Stimulated activated effector memory CD8-positive, alpha-beta T cell treated with anti-CD3 and anti-CD28 coated beads, Interleukin-12 subunit alpha, Interleukin-12 subunit beta, amount 100 ng/mL, for 72 hours (primary cell): ENCODE data around the gene SPDYC.

Experiments
- ATAC-seq: fragments of 150-1000 bp; cut with Tn5 transposase; 2 replicates; pipeline ENCODE4 v1.10.0; 2021
- DNase-seq, 2 donors: peaks; one replicate each; pipeline ENCODE4 v3.0.0; 2021 to 2022; ENCODE audit warnings: low spot score in 2 of 2
- H3K27ac Mint-ChIP-seq: one replicate; pipeline ENCODE4 v1.8.0; 2022; ENCODE audit warnings: mild to moderate bottlenecking, mixed read lengths
- H3K36me3 Mint-ChIP-seq: one replicate; pipeline ENCODE4 v1.8.0; 2022; ENCODE audit warnings: mild to moderate bottlenecking, mixed read lengths
- H3K4me1 Mint-ChIP-seq: one replicate; pipeline ENCODE4 v1.8.0; 2022; ENCODE audit warnings: mixed read lengths
- H3K4me3 Mint-ChIP-seq: one replicate; pipeline ENCODE4 v1.8.0; 2022; ENCODE audit warnings: mild to moderate bottlenecking, mixed read lengths
- H3K9me3 Mint-ChIP-seq: one replicate; pipeline ENCODE4 v1.8.0; 2022; ENCODE audit warnings: mixed read lengths

SPDYC gene, protein sequence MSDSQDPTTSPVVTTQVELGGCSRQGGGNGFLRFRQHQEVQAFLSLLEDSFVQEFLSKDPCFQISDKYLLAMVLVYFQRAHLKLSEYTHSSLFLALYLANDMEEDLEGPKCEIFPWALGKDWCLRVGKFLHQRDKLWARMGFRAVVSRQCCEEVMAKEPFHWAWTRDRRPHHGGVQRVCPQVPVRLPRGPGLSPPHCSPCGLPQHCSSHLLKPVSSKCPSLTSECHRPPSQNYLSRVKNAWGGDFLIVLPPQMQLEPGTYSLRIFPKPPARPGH

DNA sequence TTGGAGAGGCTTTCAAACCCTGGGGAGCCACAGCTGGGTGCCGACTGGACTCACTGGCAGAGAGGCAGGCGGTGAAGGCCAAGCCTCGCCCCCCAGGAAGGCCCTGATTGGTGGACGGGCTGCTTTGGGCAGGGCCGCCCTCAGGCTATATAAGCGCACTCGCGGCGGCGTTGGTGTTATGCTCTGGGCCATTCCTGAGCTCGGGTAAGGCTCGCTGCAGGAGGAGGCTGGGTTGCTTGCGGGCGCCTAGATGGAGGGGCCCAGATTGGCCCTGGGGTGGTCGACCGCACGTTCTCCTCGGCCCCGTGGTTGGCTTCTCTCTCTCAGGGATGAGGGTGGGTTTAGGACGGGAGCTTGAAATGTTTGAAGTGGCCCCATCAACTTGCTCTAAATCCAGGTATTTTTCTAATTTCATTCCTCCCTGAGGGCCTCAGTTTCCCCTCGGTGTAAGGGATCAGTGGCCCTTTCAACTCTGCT, at the start of gene SPDYC:
SPDYC (plus strand) TSS at position 176 of the 477 bp plus-strand sequence. CDS start 1,125 bp downstream, outside the sequence.
- Mint-ChIP-seq H3K4me1 (peaks cover 14% of the 10 kb centered on the region), H3K4me3 (peak within 1 kb of the TSS; percentile 33), H3K9me3 (no peaks in the 10 kb centered on the region), H3K36me3 (no peaks in the 10 kb centered on the region), H3K27ac (peak within 1 kb of the TSS; percentile 96)
- no peak for ATAC-seq
- no peak for DNase-seq

DNA sequence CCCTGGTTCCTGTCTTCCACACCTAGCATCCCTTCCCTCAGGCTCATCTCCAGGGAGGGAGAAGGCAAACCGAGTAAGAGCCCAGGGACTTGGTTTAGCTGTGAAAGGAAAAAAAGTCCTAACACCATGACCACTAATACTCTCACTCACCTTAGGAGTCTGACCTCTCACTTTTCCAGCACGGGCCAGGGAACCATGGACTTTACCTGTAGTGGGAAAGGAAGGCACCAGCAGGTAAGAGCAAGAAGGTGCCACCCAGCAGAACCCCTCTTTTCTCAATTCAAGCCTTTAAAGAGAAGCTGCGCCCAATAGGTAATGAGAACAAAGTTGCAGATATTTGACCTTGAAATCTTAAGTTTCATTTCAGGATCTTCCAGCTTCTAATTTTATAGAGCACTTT, 49.2 kb upstream of the SPDYC start:
- H3K27ac Mint-ChIP-seq = peak overlapping the region; percentile 98
- DNase-seq = no peak
- peaks cover 90% of the 10 kb centered on the region for H3K36me3 Mint-ChIP-seq
- peak overlapping the region; percentile 99 for H3K4me3 Mint-ChIP-seq
- no peak for ATAC-seq
- peaks cover 54% of the 10 kb centered on the region for H3K4me1 Mint-ChIP-seq
- H3K9me3 Mint-ChIP-seq = no peaks in the 10 kb centered on the region

DNA sequence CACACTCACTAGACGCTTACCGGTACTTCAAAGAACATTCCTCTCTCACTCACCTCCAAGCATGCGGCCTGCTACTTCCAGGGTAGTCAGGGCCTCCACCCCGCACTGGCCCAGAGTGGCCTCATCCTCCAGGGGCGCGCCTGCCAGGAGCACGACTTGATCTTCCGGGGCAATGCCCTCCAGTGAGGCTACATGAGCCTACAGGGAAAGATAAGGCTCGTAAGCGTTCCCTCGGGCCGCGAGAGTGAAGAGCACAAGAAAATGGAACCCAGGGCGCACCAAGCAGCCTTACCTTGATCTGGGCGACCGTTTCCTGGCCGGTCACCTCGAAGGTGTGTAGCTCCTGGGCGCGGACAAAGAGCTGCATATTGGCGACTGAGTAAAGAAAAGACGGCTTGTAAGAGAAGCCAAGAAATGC, 48.6 kb upstream of the SPDYC start:
- H3K9me3 Mint-ChIP-seq = no peaks in the 10 kb centered on the region
- peaks cover 50% of the 10 kb centered on the region for H3K4me1 Mint-ChIP-seq
- peak overlapping the region; percentile 98 for H3K27ac Mint-ChIP-seq
- peaks cover 90% of the 10 kb centered on the region for H3K36me3 Mint-ChIP-seq
- DNase-seq = peak in 1 of 2 donors; percentile 68
- ATAC-seq = no peak
- peak overlapping the region; percentile 99 for H3K4me3 Mint-ChIP-seq

DNA sequence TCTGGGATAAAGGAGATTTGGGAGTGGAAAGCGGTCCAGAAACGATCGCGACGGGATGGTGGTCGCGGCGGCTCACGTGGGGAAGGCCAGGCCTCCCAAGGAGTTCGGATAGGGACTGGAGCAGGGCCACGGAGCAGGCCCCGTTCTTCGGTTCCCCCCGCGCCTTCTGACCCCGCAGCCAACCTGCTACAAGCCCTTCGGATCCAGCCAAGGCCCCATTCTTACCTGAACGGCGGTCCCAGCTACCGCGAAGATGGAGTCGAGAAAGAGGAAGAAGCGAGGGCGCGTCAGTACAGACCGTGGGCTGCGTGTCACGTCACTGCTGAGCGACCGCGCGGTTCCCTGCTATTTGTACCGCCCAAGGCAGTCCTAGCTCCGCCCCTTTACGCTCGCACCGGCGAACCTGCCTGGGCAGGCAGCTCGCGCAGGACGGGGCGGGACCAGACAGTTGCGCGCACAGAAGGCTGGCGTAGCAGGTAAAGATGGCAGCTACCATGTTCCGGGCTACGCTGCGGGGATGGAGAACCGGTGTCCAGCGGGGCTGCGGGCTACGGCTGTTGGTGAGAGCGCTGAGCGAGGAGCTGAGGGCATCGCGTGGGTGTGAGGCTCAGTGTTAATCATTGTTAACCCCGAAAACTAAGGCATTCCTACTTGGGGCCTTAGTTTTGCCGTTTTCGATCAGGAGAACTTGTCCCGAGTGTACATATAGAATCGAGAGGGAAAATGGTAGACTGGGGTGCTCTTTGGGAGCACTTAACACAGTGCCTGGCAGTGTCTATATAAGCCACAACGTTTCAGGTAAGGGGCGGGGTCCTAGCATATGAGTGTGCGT, 48.0 kb upstream of the SPDYC start, which contains the start of the genes FAU and MRPL49:
FAU (minus strand) TSS at position 270 of the 832 bp plus-strand sequence. CDS start 321 bp downstream, outside the sequence.
MRPL49 (plus strand) TSS at position 457 of the 832 bp plus-strand sequence; CDS start at position 483, 26 bp downstream.
- Mint-ChIP-seq H3K4me1 (peaks cover 50% of the 10 kb centered on the region), H3K4me3 (peak within 1 kb of the TSS; percentile 99), H3K9me3 (no peaks in the 10 kb centered on the region), H3K27ac (peak within 1 kb of the TSS; percentile 98), H3K36me3 (peaks cover 90% of the 10 kb centered on the region)
- DNase-seq (peak; percentile 96 to 98), ATAC-seq (peak; percentile 91)

DNA sequence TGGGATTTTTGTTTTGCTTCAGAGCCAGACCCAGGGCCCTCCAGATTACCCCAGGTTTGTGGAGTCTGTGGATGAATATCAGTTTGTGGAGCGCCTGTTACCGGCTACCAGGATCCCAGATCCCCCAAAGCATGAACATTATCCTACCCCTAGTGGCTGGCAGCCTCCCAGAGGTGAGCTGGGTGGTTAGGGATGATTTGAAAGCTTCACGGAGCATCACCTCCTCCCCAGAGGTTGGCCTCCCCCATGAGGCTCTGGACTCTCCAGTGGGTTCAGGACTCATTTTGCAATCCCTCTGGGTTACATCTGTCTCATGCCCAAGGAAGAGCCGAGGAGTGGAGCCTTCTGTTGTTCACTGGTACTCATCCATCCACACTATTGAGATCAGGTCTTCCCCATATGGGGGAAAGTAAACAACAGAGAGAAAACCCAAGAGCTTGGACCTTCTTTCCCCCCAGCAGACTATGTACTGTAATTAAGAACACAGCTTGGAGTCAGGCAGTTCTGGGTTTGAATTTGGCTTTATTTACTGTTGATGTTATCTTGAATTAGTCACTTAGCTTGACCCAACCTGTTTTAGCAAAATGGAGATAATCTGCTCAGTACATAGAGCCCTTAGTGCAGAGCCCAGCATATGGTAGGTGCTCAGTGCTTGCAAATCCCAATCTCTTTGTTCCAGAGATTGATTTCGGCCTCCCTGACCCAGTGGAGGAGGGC, 45.4 kb upstream of the SPDYC start:
- Mint-ChIP-seq H3K4me3 (peak overlapping the region; percentile 27), H3K27ac (peak overlapping the region; percentile 71), H3K9me3 (no peaks in the 10 kb centered on the region), H3K36me3 (peaks cover 90% of the 10 kb centered on the region), H3K4me1 (peaks cover 33% of the 10 kb centered on the region)
- DNase-seq = no peak
- no peak for ATAC-seq

DNA sequence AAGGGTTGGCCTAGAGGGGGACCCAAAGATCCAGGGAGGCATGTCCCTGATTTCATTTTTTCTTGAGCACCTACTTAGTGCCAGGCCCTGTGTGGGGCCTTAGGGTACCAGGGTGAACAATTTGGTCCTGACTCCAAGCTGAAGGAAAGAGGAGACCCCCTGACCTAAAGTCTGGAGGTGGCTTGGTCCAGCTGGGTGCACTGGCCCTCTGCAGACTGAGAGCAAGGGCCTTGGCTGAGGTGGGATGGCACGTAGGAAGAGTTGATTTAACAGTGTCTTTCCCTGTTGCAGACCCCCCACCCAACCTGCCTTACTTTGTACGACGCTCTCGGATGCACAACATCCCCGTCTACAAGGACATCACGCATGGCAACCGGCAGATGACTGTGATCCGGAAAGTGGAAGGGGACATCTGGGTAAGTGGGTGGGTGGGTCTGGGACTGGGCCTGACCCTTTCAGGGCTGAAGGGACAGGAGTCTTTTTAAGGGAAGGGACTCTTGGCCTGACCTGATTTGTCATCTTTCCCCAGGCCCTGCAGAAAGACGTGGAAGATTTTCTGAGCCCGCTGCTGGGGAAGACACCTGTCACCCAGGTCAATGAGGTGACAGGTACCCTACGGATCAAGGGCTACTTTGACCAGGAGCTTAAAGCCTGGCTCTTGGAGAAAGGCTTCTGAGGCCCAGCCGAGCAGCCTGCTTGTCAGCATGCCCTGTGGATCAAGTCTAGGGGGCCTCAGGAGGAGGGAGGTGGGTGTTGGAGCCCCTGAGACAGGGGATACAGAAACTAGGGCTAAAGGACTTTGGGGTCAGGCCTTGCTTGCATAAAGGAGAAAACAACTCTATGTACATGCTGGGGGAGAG, 44.6 kb upstream of the SPDYC start:
- H3K9me3 Mint-ChIP-seq = no peaks in the 10 kb centered on the region
- H3K4me3 Mint-ChIP-seq = no peak overlapping the region
- ATAC-seq (no peak), DNase-seq (no peak)
- peak overlapping the region; percentile 72 for H3K27ac Mint-ChIP-seq
- H3K36me3 Mint-ChIP-seq = peaks cover 90% of the 10 kb centered on the region
- peaks cover 28% of the 10 kb centered on the region for H3K4me1 Mint-ChIP-seq

DNA sequence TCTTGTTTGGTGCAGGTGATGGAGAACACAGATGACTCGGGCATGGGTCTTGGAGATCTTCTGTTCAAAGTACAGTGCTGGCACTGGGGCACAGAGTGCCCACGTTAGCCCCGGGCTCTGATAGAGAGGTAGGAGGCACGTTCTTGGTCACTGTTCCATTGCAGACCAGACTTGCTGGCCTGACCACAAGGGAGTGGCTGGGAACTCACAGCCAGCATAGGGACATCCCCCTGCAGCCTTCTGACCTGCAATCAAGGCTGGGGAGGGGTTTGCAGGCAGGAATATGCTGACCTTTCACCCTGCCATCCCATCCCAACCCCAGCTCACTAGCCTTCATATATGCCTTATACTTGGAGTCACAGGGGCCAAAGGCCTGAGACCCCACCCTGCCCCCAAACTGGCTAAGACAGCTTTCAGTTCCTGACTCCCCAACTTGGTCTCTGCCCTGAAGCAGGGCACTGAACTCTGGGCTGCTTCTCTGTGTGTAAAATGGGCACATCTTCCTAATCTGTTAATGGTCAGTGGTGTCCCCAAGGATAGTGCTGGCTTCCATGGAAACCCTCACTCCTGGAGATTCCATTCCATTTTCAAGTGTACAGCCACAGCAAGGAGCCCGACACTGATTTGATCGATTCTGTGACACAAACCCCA, 43.3 kb upstream of the SPDYC start:
- ATAC-seq (no peak), DNase-seq (no peak)
- Mint-ChIP-seq H3K36me3 (peaks cover 90% of the 10 kb centered on the region), H3K9me3 (no peaks in the 10 kb centered on the region), H3K4me1 (peaks cover 21% of the 10 kb centered on the region), H3K4me3 (no peak overlapping the region), H3K27ac (no peak overlapping the region)

DNA sequence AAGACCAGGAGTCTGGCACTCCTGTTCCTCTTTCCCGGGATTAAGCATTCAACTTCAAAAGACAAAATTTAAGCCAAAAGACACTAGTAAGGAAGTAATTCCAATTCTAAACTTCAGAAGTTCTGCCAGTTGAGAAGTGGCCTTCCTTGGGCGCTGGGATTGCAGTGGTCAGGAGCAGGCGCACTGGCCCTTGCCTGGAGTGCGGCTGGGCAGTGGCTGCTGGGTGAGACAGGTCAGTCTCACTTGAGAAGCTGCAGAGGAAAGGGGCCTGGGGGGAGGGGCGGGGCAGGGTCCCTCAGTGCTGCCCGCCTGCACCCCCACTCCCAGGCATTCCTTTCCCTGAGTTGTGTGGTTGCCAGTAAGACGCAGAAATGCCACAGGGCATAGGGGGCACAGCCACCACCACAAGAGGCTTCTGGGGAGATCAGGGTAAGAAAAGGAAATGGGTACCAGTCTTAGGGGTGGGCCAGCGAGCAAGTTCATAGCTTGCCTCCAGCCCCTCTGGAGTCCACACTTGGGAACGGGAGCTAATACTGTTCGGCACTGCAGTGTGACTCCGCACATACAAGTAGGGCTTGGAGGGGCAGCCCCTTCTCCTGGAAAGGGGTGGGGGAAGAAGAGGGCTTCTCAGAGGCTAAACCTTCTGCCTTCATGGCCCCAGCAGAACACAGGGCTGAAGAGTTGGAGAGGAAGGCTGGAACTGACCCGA, 42.4 kb upstream of the SPDYC start:
- no peak for DNase-seq
- peak overlapping the region; percentile 48 for H3K27ac Mint-ChIP-seq
- H3K4me1 Mint-ChIP-seq = peaks cover 23% of the 10 kb centered on the region
- H3K9me3 Mint-ChIP-seq = no peaks in the 10 kb centered on the region
- H3K36me3 Mint-ChIP-seq = peaks cover 90% of the 10 kb centered on the region
- no peak for ATAC-seq
- no peak overlapping the region for H3K4me3 Mint-ChIP-seq

DNA sequence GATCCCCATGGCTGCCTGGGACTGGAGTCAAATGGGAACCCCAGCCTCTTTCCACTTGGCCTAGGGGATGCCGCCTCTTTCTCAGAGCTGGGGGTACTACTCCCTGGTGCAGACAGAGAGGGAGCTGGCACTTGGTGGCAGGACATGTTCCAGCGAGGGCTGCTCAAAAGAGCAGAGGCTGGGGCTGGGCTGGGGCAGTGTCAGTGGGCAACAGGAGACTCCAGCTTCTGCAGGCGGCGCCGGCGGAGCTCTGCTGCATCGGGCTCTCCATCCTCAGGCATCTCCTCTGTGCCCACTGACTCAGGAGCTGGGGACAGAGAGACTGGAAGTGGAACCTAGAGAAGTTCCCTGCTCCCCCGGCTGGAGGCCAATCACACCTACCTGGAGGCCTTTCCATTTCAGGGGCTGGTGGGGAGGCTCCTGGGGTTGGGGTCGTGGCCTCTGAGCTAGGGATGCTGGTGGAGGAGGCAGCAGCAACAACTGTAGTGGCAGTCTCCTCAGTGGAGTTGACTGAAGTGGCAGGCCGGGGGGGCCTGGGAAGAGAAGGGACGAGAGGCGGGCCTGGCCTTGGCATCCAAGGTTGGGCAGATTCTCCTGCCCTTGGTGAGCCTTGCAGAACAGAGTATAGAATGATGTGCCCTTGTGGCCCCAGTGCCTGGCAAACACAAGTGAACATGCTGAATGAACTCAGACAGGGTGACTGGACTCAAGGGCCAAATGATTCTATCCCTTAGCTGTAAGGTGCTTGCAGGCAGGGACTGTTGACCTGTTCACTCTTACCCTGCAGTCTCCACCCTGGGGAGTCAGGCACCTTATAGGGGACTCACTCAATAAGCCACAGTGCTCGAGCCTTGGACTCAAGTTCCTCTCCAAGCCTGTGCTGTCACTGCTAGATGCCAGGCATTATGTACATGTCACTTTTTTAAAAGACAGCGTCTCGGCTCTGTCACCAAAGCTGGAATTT, 41.6 kb upstream of the SPDYC start:
- H3K27ac Mint-ChIP-seq = peak overlapping the region; percentile 48

DNA sequence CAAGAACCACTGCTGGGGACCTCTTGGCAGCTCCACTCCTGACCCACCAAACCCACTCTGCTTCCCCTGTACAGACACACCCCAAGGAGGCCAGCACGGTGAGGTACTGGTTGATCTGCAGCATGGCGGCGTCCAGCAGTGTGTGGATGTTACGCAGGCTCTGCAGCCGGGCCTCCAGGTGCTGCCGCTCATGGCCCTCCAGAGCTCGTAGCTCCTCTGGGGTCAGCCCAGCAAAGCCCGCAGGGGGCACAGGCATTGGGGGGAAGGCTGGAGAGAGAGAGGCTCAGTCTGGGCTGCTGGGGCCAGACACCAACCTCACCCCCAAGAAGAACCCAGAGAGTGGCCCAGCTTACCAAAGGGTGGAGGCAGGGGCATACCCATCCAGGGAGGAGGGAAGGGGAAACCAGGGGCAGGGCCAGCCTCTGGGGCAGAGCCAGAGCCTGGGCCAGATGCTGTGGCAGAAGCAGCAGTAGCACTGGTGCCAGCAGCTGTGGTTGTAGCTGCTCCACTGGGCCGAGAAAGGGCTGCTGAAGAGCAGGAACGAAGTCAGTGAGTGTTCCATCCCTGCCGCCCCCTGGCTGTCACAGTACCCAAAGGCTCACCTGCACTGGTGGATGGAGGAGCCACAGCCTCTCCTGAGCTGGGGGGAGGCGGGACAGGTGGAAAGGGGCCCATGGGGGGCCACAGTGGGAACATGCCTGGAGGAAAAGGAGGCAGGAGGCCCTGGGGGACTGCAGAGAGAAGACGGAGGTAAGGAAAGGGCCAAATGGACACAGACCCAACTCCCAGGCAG, 40.2 kb upstream of the SPDYC start:
- ATAC-seq (no peak), DNase-seq (no peak)
- no peaks in the 10 kb centered on the region for H3K9me3 Mint-ChIP-seq
- H3K4me3 Mint-ChIP-seq = no peak overlapping the region
- H3K4me1 Mint-ChIP-seq = peaks cover 36% of the 10 kb centered on the region
- peaks cover 99% of the 10 kb centered on the region for H3K36me3 Mint-ChIP-seq
- peak overlapping the region; percentile 43 for H3K27ac Mint-ChIP-seq

More for the DNA sequence above, 41.6 kb upstream of the SPDYC start:
- DNase-seq (no peak), ATAC-seq (no peak)
- Mint-ChIP-seq H3K4me3 (no peak overlapping the region), H3K36me3 (peaks cover 97% of the 10 kb centered on the region), H3K9me3 (no peaks in the 10 kb centered on the region), H3K4me1 (peaks cover 31% of the 10 kb centered on the region)

DNA sequence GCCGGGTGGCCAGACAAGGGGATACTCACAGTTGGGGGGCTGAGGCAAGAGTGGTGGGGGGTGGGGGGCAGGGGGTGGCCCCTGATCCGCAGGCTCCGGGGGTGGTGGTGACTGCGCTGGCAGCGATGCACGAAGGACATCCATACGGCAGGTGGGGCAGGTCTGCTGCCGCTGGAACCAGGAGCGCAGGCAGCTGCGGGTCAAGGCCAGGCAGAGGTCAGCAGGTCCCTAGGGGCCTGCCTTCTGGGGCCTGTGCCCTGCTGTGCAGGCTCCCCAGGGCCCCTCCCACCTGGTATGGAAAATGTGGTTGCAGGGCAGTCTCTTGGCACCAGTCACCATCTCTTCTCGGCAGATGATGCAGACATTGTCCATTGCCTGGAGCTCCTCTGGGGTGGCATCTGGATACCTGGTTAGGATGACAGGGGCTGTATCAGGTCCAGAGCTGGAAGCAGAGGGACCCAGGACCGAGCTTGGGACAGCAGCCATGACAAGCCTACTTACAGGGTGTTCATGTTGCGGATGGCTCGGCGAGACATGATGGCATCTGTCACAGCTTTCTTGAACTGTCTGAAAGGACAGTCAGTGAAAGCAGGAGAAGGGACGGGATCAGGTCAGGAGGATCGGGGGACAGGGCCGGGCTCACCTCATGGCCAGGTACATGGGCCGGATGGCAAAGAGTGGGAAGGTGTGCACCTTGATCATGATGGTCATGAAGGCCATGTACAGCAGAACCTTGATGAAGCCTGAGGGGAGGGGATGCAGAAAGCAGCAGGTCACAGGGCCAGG, 39.2 kb upstream of the SPDYC start:
- Mint-ChIP-seq H3K4me3 (no peak overlapping the region), H3K4me1 (peaks cover 43% of the 10 kb centered on the region), H3K27ac (peak overlapping the region; percentile 43), H3K36me3 (peaks cover 99% of the 10 kb centered on the region), H3K9me3 (no peaks in the 10 kb centered on the region)
- ATAC-seq = no peak
- DNase-seq = no peak
